Activated T-cell treated with anti-CD3 and anti-CD28 coated beads, Interleukin-2, amount 50 U/mL, for 24 hours (primary cell): ENCODE data around the gene POLA2.

ENCODE experiments used
- DNase-seq: peaks from one replicate; pipeline ENCODE4 v3.0.0-alpha.2; 2020
- H3K27ac Mint-ChIP-seq: 2 replicates; pipeline ENCODE4 v1.8.0; 2020; ENCODE audit warnings: mild to moderate bottlenecking, mixed read lengths
- H3K27me3 Mint-ChIP-seq: 2 replicates; pipeline ENCODE4 v1.8.0; 2020; ENCODE audit warnings: mixed read lengths
- H3K36me3 Mint-ChIP-seq: 2 replicates; pipeline ENCODE4 v1.8.0; 2020; ENCODE audit warnings: low read depth, mixed read lengths
- H3K4me1 Mint-ChIP-seq: 2 replicates; pipeline ENCODE4 v1.8.0; 2020; ENCODE audit warnings: low read depth, mixed read lengths
- H3K4me3 Mint-ChIP-seq: 2 replicates; pipeline ENCODE4 v1.8.0; 2020; ENCODE audit warnings: mild to moderate bottlenecking, moderate library complexity, mixed read lengths
- H3K9me3 Mint-ChIP-seq: 2 replicates; pipeline ENCODE4 v1.8.0; 2020; ENCODE audit warnings: mixed read lengths

Gene POLA2

GRCh38 chr11:65287601-65288000 is 25.8 kb downstream of the POLA2 start:
- H3K4me3 Mint-ChIP-seq = no peak overlapping the region
- peaks cover 3% of the 10 kb centered on the region for H3K4me1 Mint-ChIP-seq
- H3K36me3 Mint-ChIP-seq = peaks cover 95% of the 10 kb centered on the region
- no peaks in the 10 kb centered on the region for H3K9me3 Mint-ChIP-seq
- no peak overlapping the region for H3K27ac Mint-ChIP-seq
- no peak for DNase-seq
- no peaks in the 10 kb centered on the region for H3K27me3 Mint-ChIP-seq

DNA sequence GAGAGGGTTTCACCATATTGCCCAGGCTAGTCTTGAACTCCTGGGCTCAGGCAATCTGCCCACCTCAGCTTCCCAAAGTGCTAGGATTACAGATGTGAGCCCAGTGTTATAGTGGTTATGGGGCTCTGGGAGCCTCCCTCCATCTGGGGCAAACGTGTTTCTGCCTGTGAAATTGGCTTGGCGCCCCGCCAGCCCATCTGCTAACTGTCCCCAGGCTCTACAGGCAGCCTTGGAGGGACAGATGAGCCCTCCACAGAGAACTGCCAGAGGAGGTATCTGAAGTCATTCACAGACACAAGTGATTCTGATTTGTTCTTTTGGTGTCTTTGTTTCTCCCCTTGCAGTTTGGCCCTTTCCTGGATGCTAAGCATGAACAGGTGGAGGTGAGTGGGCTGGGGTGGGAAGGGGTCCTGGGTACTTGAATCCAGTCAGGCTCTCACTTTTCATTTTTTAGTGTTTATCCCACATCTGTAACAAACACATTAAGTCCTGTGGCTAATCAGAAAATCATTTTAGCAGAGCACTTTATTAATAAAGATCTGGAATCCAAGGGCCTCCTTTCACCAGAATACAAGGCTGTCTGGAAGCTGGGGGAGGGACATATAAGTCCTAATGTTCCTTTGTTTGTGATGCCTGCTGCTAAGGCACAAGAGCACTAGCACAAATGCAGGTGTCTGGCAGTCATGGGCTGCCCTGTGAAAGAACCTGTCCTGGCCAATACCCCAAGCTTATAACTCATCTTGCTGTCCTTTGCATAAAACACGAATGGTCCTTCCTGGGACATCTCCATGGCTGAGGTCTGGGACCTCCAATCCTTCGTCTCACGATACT is 27.2 kb downstream of the POLA2 start:
- Mint-ChIP-seq H3K4me1 (peaks cover 3% of the 10 kb centered on the region), H3K27ac (peak overlapping the region; percentile 1), H3K4me3 (no peak overlapping the region), H3K9me3 (no peaks in the 10 kb centered on the region), H3K27me3 (no peaks in the 10 kb centered on the region), H3K36me3 (peaks cover 97% of the 10 kb centered on the region)
- no peak for DNase-seq

GRCh38 chr11:65290448-65291165 is 28.8 kb downstream of the POLA2 start:
- Mint-ChIP-seq H3K27ac (peak overlapping the region; percentile 51), H3K4me3 (no peak overlapping the region), H3K27me3 (no peaks in the 10 kb centered on the region), H3K9me3 (no peaks in the 10 kb centered on the region), H3K4me1 (peaks cover 3% of the 10 kb centered on the region), H3K36me3 (peaks cover 99% of the 10 kb centered on the region)
- DNase-seq = no peak

- Mint-ChIP-seq H3K27me3 (no peaks in the 10 kb centered on the region), H3K27ac (peak overlapping the region; percentile 64), H3K4me3 (no peak overlapping the region), H3K9me3 (no peaks in the 10 kb centered on the region), H3K4me1 (peaks cover 3% of the 10 kb centered on the region), H3K36me3 (peaks cover 99% of the 10 kb centered on the region)
- no peak for DNase-seq
Measured at GRCh38 chr11:65291613-65292012, 29.9 kb downstream of the POLA2 start.

GRCh38 chr11:65292890-65293289 is 31.1 kb downstream of the POLA2 start:
- Mint-ChIP-seq H3K27ac (no peak overlapping the region), H3K36me3 (peaks cover 98% of the 10 kb centered on the region), H3K4me1 (peaks cover 3% of the 10 kb centered on the region), H3K4me3 (no peak overlapping the region), H3K27me3 (no peaks in the 10 kb centered on the region), H3K9me3 (no peaks in the 10 kb centered on the region)
- no peak for DNase-seq

- no peak for DNase-seq
- Mint-ChIP-seq H3K36me3 (peaks cover 99% of the 10 kb centered on the region), H3K4me1 (peaks cover 3% of the 10 kb centered on the region), H3K4me3 (no peak overlapping the region), H3K9me3 (no peaks in the 10 kb centered on the region), H3K27ac (no peak overlapping the region), H3K27me3 (no peaks in the 10 kb centered on the region)
Measured at GRCh38 chr11:65293909-65294381, 32.2 kb downstream of the POLA2 start.

DNA sequence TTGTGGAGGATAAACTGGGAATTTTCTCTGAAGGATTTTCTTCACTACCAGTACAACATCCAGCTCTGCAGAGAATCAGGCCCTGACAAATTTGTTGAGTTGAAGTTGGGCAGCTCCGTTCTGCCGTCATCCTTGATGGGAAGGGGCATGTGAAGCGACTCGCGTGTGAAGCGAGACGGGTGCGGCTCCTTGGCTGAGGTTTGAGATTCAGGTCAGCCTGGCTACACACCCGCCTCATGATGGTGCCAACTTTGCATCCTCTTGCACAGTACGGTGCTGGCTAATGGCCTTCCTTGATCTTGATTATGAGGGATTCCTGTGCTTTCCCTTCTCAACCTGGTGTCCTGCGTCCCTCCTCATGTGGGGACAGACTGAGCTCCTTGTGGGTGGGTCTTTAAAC is 33.2 kb downstream of the POLA2 start:
- no peak overlapping the region for H3K4me3 Mint-ChIP-seq
- no peak for DNase-seq
- peaks cover 97% of the 10 kb centered on the region for H3K36me3 Mint-ChIP-seq
- H3K9me3 Mint-ChIP-seq = no peaks in the 10 kb centered on the region
- H3K4me1 Mint-ChIP-seq = peaks cover 3% of the 10 kb centered on the region
- H3K27me3 Mint-ChIP-seq = no peaks in the 10 kb centered on the region
- H3K27ac Mint-ChIP-seq = no peak overlapping the region

GRCh38 chr11:65295571-65296341 is 34.0 kb downstream of the POLA2 start:
- H3K4me3 Mint-ChIP-seq = no peak overlapping the region
- H3K36me3 Mint-ChIP-seq = peaks cover 97% of the 10 kb centered on the region
- H3K4me1 Mint-ChIP-seq = no peaks in the 10 kb centered on the region
- no peak for DNase-seq
- H3K27me3 Mint-ChIP-seq = no peaks in the 10 kb centered on the region
- H3K9me3 Mint-ChIP-seq = no peaks in the 10 kb centered on the region
- H3K27ac Mint-ChIP-seq = peak overlapping the region; percentile 41

GRCh38 chr11:65297026-65297672 is 35.4 kb downstream of the POLA2 start:
- H3K27ac Mint-ChIP-seq = no peak overlapping the region
- no peaks in the 10 kb centered on the region for H3K9me3 Mint-ChIP-seq
- H3K27me3 Mint-ChIP-seq = no peaks in the 10 kb centered on the region
- no peak overlapping the region for H3K4me3 Mint-ChIP-seq
- H3K36me3 Mint-ChIP-seq = peaks cover 93% of the 10 kb centered on the region
- H3K4me1 Mint-ChIP-seq = no peaks in the 10 kb centered on the region
- no peak for DNase-seq

GRCh38 chr11:65298131-65298535 is 36.4 kb downstream of the POLA2 start:
- Mint-ChIP-seq H3K27ac (no peak overlapping the region), H3K4me1 (no peaks in the 10 kb centered on the region), H3K27me3 (no peaks in the 10 kb centered on the region), H3K9me3 (no peaks in the 10 kb centered on the region), H3K36me3 (peaks cover 92% of the 10 kb centered on the region), H3K4me3 (no peak overlapping the region)
- no peak for DNase-seq

DNA sequence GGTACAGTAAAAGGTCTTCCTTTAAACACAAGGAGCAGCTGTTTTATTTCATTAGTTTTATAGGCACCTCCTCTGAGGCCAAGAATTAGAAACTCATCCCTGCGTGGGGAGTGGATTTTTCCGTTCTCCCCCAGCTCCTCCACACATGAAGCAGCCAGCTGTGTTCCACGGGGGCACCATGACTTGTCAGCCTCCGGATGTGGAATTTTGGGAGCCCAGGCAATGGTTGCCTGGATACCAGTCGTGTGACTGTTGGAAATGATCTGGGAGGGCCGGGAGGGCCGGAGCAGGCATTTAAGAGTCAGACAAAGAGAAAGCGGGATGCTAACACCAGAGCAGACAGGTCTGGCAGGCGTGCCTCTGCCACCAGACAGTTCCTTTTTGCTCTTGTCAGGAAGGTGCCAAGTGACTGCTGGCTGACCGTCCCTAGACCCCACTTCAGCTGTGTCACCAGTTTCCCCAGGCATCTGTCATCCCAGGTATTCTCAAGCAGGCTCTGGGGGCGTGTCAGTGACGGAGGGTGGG is 37.0 kb downstream of the POLA2 start:
- Mint-ChIP-seq H3K4me1 (no peaks in the 10 kb centered on the region), H3K27me3 (no peaks in the 10 kb centered on the region), H3K36me3 (peaks cover 90% of the 10 kb centered on the region), H3K27ac (no peak overlapping the region), H3K9me3 (no peaks in the 10 kb centered on the region), H3K4me3 (no peak overlapping the region)
- no peak for DNase-seq

DNA sequence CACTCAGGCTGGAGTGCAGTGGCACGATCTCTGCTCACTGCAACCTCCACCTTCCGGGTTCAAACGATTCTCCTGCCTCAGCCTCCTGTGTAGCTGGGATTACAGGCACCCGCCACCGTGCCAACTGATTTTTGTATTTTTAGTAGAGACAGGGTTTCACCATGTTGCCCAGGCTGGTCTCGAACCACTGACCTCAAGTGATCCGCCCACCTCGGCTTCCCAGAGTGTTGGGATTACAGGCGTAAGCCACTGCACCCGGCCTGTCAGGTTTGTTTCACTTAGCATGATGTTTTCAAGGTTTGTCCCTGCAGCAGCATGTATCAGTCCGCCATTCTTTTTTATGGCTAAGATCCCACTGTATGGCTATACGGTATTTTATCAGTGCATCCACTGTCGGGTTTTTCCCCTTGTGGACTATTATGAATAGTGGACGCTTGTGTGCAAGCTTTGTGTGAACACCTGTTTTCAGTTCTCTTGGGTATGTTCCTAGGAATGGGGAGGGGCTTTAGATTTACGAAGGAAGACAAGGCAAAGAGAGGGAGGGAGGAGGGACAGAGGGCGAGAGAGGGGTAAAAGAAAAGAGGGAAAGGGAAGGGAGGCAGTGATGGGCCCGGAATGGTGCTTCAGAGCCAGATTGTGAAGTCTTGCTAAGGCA is 39.0 kb downstream of the POLA2 start:
- Mint-ChIP-seq H3K4me1 (no peaks in the 10 kb centered on the region), H3K9me3 (no peaks in the 10 kb centered on the region), H3K4me3 (no peak overlapping the region), H3K27me3 (no peaks in the 10 kb centered on the region), H3K36me3 (peaks cover 86% of the 10 kb centered on the region), H3K27ac (no peak overlapping the region)
- DNase-seq = no peak

DNA sequence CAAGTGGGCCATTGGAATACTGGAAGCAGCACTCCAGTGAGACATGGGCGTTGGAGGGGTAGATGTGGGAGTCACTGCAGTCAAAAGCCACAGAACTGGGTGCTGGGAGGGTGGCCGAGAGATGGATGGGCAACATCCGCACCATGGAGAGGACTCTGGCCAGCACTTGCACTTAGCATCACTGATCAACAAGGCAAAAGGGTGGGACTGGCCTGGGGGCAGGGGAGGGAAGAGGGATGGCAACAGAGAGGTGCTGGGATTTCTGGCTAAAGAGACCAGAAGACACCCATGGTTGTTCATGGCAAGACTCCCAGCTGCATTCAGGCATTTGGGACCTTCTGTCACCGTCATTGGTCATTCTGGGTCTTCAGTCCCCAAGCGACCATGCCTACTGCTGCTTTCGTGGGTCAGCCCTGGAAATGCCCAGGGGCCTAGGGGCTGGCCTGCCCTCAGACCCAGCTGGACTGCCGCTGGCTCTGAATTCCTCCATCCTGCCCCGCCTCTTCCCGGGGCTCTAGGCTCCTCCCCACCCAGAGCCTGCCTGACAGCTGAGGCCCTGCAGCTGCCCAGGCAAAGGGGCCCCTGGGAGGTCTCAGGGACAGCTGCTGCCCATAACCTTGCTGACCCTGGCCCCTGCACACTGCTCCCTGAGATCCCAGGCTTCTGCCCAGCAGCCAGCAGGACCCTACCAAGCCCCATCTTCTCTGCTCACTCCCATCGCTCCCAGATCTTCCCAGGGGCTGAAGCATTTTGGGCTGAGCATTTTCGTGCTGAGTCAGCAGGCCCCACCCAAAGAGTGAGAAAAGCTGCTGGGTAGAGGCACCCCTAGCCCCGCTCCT is 39.9 kb downstream of the POLA2 start:
- Mint-ChIP-seq H3K36me3 (peaks cover 80% of the 10 kb centered on the region), H3K27ac (peak overlapping the region; percentile 50), H3K4me1 (no peaks in the 10 kb centered on the region), H3K4me3 (no peak overlapping the region), H3K27me3 (no peaks in the 10 kb centered on the region), H3K9me3 (no peaks in the 10 kb centered on the region)
- DNase-seq = no peak
